GM18511 (cell line): Measurements from ENCODE around the gene ALOX12.
"Not testable (repeated sequence)": the region's sequence is repeated elsewhere in the genome, so short reads cannot be mapped to it uniquely, and the experiment has no call there.

Experiments used
- ATAC-seq: cut with Tn5 transposase; IDR thresholded peaks from one replicate; pipeline ENCODE4 v1.9.1; 2021; ENCODE audit warnings: mild to moderate bottlenecking, moderate library complexity; ENCODE audit not compliant: unreplicated experiment

Gene ALOX12

GRCh38 chr17:7043182-7043496 is 47.3 kb downstream of the ALOX12 start:
- no peak for ATAC-seq

- no peak for ATAC-seq
These were observed 47.8 kb downstream of the ALOX12 start, which contains the start of gene SLC16A11 for GRCh38 chr17:7043497-7044198. Gene SLC16A11 (minus strand): TSS chr17:7044092. CDS start chr17:7043513, 579 bp downstream.

DNA sequence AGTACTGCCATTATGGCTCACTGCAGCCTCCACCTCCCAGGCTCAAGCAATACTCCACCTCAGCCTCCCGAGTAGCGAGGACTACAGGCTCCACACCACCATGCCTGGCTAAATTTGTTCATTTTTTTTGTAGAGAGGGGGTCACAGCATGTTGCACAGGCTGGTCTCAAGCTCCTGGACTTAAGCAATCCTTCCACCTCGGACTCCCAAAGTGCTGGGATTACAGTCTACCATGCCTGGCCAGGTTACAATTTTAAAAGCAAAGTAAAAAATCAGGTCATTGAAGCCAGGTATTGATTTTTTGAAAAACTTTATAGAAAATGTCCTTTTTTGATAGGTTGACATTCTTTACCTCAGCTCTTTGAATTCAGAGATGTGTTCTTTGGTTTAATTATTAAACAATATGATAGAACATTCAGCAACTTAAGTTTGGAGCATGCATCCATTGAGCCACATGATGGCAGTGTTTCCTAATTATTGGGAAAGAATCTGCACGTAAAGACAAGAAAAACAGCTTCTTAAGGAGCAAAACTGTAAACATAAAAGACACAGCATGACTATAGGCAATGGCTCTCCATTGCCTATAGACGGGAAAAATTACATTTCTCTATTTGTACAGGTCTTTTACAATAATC is 49.8 kb downstream of the ALOX12 start:
- ATAC-seq: no peak

- ATAC-seq: no peak
These were observed 50.4 kb downstream of the ALOX12 start for GRCh38 chr17:7046127-7046724.

DNA sequence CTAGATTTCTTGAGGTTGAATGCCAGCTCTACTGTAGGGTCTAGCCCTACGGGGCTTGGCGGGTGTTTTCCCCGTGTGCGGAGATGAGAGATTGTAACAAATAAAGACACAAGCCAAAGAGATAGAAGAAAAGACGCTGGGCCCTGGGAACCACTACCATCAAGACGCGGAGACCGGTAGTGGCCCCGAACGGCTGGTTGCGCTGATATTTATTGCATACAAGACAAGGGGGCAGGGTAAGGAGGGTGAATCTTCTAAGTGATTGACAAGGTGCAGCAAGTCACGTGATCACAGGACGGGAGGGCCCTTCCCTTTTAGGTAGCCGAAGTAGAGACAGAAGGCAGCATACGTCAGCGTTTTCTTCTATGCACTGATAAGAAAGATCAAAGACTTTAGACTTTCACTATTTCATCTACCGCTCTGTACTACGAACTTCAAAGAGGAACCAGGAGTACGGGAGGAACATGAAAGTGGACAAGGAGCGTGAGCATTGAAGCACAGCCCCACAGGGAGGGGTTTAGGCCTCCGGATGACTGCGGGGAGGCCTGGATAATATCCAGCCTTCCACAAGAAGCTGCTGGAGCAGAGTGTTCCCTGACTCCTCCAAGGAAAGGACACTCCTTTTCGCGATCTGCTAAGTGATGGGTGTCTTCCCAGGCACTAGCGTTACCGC is 51.0 kb downstream of the ALOX12 start:
- not testable (repeated sequence) for ATAC-seq

- no peak for ATAC-seq
These were observed 51.7 kb downstream of the ALOX12 start for GRCh38 chr17:7047566-7047965.

GRCh38 chr17:7048968-7049367 is 53.1 kb downstream of the ALOX12 start:
- no peak for ATAC-seq

DNA sequence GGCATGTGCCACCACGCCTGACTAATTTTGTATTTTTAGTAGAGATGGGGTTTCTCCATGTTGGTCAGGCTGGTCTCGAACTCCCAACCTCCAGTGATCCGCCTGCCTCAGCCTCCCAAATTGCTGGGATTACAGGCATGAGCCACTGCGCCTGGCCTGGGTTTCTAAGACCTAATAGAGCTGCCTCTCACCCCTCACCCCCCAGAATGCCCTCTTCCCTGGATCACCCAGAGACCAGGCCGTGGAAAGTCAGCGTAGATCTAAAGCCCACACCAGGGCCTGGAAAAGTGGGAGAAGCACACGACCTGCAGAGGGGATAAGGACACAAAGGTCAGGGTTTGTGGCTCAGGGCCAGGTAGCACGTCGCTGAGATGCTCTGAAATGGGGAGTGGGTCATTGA is 54.7 kb downstream of the ALOX12 start:
- ATAC-seq: not testable (repeated sequence)

DNA sequence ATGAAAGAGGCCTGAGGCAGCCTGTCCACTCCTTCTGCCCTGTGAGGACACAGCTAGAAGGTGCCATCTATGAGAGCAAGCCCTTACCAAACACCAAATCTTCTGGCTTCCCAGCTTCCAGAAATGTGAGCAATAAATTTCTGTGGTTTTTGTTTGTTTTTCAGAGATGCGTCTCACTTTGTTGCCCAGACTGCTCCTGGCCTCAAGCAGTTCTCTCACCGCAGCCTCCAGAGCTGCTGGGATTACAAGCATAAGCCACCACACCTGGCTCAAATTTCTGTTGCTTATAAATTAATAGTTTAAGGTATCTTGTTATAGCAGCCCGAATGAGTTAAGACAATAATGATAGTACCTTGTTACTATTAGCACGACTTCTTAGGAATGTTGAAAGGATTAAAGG is 60.5 kb downstream of the ALOX12 start:
- ATAC-seq: no peak

- ATAC-seq: no peak
These were observed 63.1 kb downstream of the ALOX12 start for GRCh38 chr17:7058831-7059447.
